Neuronal stem cell (in vitro differentiated cells): ENCODE measurements around the gene SLCO1B3.
"Not testable (repeated sequence)": the region's sequence is repeated elsewhere in the genome, so short reads cannot be mapped to it uniquely, and the experiment has no call there.

ENCODE experiments used
- DNase-seq: peaks from one replicate; pipeline ENCODE4 v3.0.0-alpha.2; 2013; ENCODE audit warnings: low spot score
- H2AFZ ChIP-seq: one replicate; pipeline ENCODE4 v1.6.1; 2013; ENCODE audit warnings: mild to moderate bottlenecking, low read length, inconsistent platforms
- H2AK5ac ChIP-seq: 2 replicates; pipeline ENCODE4 v1.6.1; 2013; ENCODE audit warnings: low read depth, mild to moderate bottlenecking, inconsistent platforms, low read length, moderate library complexity, mixed read lengths
- H2BK120ac ChIP-seq: 2 replicates; pipeline ENCODE4 v1.6.1; 2013; ENCODE audit warnings: low read depth, mild to moderate bottlenecking, inconsistent platforms, low read length, moderate library complexity, mixed read lengths
- H2BK12ac ChIP-seq: one replicate; pipeline ENCODE4 v1.6.1; 2013; ENCODE audit warnings: low read length, inconsistent platforms
- H2BK15ac ChIP-seq: 2 replicates; pipeline ENCODE4 v1.6.1; 2013; ENCODE audit warnings: mild to moderate bottlenecking, low read length, inconsistent platforms, mixed read lengths
- H2BK5ac ChIP-seq: one replicate; pipeline ENCODE4 v1.6.1; 2013; ENCODE audit warnings: inconsistent platforms, mild to moderate bottlenecking, low read length, moderate library complexity
- H3K14ac ChIP-seq: one replicate; pipeline ENCODE4 v1.6.1; 2013; ENCODE audit warnings: low read length, inconsistent platforms
- H3K18ac ChIP-seq: 2 replicates; pipeline ENCODE4 v1.6.1; 2013; ENCODE audit warnings: low read length, inconsistent platforms
- H3K23ac ChIP-seq: 2 replicates; pipeline ENCODE4 v1.6.1; 2013; ENCODE audit warnings: low read depth, mild to moderate bottlenecking, mixed read lengths, low read length, inconsistent platforms; ENCODE audit not compliant: poor library complexity
- H3K27ac ChIP-seq: replicated peaks from 3 replicates; pipeline ENCODE4 v1.5.1; 2013; ENCODE audit warnings: low read length, inconsistent platforms
- H3K27me3 ChIP-seq, 3 experiments: 2 replicates each; pipeline ENCODE4 v1.6.1; 2013; ENCODE audit warnings: low read length in 3 of 3, mild to moderate bottlenecking in 2 of 3, inconsistent platforms in 1 of 3, low read depth in 1 of 3, mixed read lengths in 1 of 3, moderate library complexity in 1 of 3; ENCODE audit not compliant: control insufficient read depth in 3 of 3, insufficient read depth in 3 of 3
- H3K36me3 ChIP-seq, 2 donors: replicated peaks in 1 of 2; 2 replicates each; pipeline ENCODE4 v1.6.1; 2013; ENCODE audit warnings: low read length in 2 of 2; ENCODE audit not compliant: control insufficient read depth in 2 of 2, insufficient read depth in 2 of 2
- H3K4ac ChIP-seq: 2 replicates; pipeline ENCODE4 v1.6.1; 2013; ENCODE audit warnings: inconsistent platforms, mild to moderate bottlenecking, low read length, moderate library complexity
- H3K4me1 ChIP-seq, 2 donors: 1 replicate in 1 of 2; 2 replicates in 1 of 2; pipeline ENCODE4 v1.6.1; 2013; ENCODE audit warnings: low read length in 2 of 2, low read depth in 1 of 2; ENCODE audit not compliant: control insufficient read depth in 2 of 2, insufficient read depth in 1 of 2
- H3K4me2 ChIP-seq: one replicate; pipeline ENCODE4 v1.6.1; 2013; ENCODE audit warnings: mild to moderate bottlenecking, low read length, inconsistent platforms; ENCODE audit not compliant: insufficient read depth, poor library complexity, severe bottlenecking
- H3K4me3 ChIP-seq, 2 donors: 2 replicates each; pipeline ENCODE4 v1.5.1; 2013; ENCODE audit warnings: low read length in 2 of 2, mild to moderate bottlenecking in 2 of 2, inconsistent platforms in 1 of 2, moderate library complexity in 1 of 2
- H3K79me1 ChIP-seq: one replicate; pipeline ENCODE4 v1.6.1; 2013; ENCODE audit warnings: low read depth, mild to moderate bottlenecking, inconsistent platforms, low read length, moderate library complexity
- H3K9ac ChIP-seq: one replicate; pipeline ENCODE4 v1.6.1; 2013; ENCODE audit warnings: mild to moderate bottlenecking, low read depth, low read length, inconsistent platforms; ENCODE audit not compliant: poor library complexity
- H3K9me3 ChIP-seq, 2 donors: replicated peaks in 1 of 2; 2 replicates each; pipeline versions ENCODE3 to v1.6.1; 2013; ENCODE audit warnings: low read length in 2 of 2, mild to moderate bottlenecking in 2 of 2, inconsistent platforms in 1 of 2, low read depth in 1 of 2, mixed read lengths in 1 of 2, moderate library complexity in 1 of 2; ENCODE audit not compliant: control insufficient read depth in 2 of 2, insufficient read depth in 1 of 2
- H4K8ac ChIP-seq: one replicate; pipeline ENCODE4 v1.6.1; 2013; ENCODE audit warnings: low read depth, mild to moderate bottlenecking, inconsistent platforms, low read length, moderate library complexity
- H4K91ac ChIP-seq: one replicate; pipeline ENCODE4 v1.6.1; 2013; ENCODE audit warnings: low read length, low read depth, mild to moderate bottlenecking, inconsistent platforms; ENCODE audit not compliant: poor library complexity
- WGBS, 2 donors: extraction: QIAGEN DNeasy Blood & Tissue Kit; methylation state at CpG; one replicate each; pipeline ENCODE4 v1.1.7; 2013; ENCODE audit warnings: missing lambda C conversion rate in 2 of 2, mixed read lengths in 1 of 2; ENCODE audit not compliant: insufficient read length in 2 of 2, insufficient replicate concordance in 1 of 2; ENCODE audit errors: extremely low coverage in 2 of 2; 5-methylcytosine and 5-hydroxymethylcytosine counted together

The SLCO1B3 gene

DNA sequence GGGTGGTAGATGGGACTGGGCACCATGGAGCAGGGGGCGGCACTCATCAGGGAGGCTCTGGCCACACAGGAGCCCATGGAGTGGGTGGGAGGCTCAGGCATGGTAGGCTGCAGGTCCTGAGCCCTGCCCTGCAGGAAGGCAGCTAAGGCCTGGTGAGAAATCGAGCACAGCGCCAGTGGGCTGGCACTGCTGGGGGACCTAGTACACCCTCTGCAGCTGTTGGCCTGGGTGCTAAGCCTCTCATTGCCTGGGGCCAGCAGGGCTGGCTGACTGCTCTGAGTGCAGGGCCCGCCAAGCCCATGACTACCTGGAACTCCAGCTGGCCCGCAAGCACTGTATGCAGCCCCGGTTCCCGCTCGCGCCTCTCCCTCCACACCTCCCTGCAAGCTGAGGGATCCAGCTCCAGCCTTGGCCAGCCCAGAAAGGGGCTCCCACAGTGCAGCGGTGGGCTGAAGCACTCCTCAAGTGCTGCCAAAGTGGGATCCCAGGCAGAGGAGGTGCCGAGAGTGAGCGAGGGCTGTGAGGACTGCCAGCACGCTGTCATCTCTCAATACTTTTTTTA lies 26.6 kb upstream of the SLCO1B3 start:
- not testable (repeated sequence) for H2BK15ac ChIP-seq, DNase-seq, H3K9me3 ChIP-seq, H3K9ac ChIP-seq, H2BK120ac ChIP-seq, H3K4me3 ChIP-seq, H3K23ac ChIP-seq, H2AFZ ChIP-seq, H3K4me2 ChIP-seq, H4K8ac ChIP-seq, H3K18ac ChIP-seq, H3K36me3 ChIP-seq, H2BK5ac ChIP-seq, H3K79me1 ChIP-seq, H3K27me3 ChIP-seq, H2BK12ac ChIP-seq, H2AK5ac ChIP-seq, H3K14ac ChIP-seq, H3K27ac ChIP-seq, H4K91ac ChIP-seq, H3K4me1 ChIP-seq, H3K4ac ChIP-seq
- no CpG with 5 or more reads among the region's 13 CpGs for WGBS, 2 donors

DNA sequence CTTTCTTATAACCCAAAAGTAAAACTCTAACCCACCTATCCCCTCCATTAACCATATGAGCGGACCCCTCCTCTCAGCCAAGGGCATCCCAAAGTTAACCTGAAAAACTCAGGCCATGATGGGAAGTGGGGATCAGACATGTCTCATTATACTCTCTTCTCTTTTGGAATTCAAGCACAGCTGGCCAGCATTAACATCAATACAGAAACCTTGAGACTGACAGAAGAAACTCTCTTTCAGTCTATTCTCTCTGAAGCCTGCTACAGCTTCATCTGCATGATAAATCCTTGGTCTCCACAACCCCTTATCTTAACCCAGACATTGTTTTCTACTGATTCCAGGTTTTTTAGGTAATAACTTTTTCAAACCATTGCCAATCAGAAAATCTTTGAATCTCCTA lies 17.5 kb upstream of the SLCO1B3 start:
- Histone ChIP-seq H3K4me2 (no peak overlapping the region), H2AFZ (no peak overlapping the region), H3K27ac (no peak overlapping the region), H3K36me3 (no peaks in the 10 kb centered on the region), H2BK15ac (no peak overlapping the region), H3K27me3 (no peaks in the 10 kb centered on the region), H3K4me3 (no peak overlapping the region), H2BK12ac (no peak overlapping the region), H3K18ac (no peak overlapping the region), H3K79me1 (no peaks in the 10 kb centered on the region), H3K23ac (no peak overlapping the region), H4K8ac (no peak overlapping the region), H2BK120ac (no peak overlapping the region), H3K4me1 (no peaks in the 10 kb centered on the region), H4K91ac (no peak overlapping the region), H3K9me3 (no peaks in the 10 kb centered on the region), H3K4ac (no peak overlapping the region), H3K9ac (no peak overlapping the region), H2AK5ac (no peak overlapping the region), H2BK5ac (no peak overlapping the region), H3K14ac (no peak overlapping the region)
- DNase-seq: no peak
- WGBS, 2 donors: no CpG with 5 or more reads among the region's 1 CpG

DNA sequence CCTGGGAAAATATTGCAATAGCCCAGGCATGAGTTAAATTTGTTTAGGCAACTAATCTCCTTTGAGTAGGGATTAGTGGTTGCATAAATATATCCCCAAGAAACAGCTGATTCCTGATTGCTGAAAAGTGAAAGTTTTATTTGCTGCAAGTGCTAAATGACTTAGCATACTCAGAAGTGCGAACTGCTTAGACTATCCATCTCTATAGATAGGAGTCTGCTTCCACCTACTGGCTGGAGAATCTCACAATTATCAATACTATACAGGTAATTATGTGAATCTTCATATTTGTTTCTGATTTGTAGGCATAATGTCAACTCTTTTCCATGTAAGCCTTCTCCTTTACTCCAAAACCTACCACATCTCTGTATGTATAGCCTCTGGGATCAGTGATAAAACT lies 12.0 kb upstream of the SLCO1B3 start:
- Histone ChIP-seq H3K36me3 (no peaks in the 10 kb centered on the region), H2BK12ac (no peak overlapping the region), H3K18ac (no peak overlapping the region), H2BK15ac (no peak overlapping the region), H4K8ac (no peak overlapping the region), H2AK5ac (no peak overlapping the region), H2BK120ac (no peak overlapping the region), H2BK5ac (no peak overlapping the region), H3K4me2 (no peak overlapping the region), H3K23ac (no peak overlapping the region), H3K9ac (no peak overlapping the region), H4K91ac (no peak overlapping the region), H3K79me1 (no peaks in the 10 kb centered on the region), H3K4me1 (no peaks in the 10 kb centered on the region), H2AFZ (no peak overlapping the region), H3K4me3 (no peak overlapping the region), H3K14ac (no peak overlapping the region), H3K27ac (no peak overlapping the region), H3K4ac (no peak overlapping the region), H3K27me3 (no peaks in the 10 kb centered on the region), H3K9me3 (no peaks in the 10 kb centered on the region)
- no peak for DNase-seq
- WGBS, 2 donors: no CpG with 5 or more reads among the region's 1 CpG

DNA sequence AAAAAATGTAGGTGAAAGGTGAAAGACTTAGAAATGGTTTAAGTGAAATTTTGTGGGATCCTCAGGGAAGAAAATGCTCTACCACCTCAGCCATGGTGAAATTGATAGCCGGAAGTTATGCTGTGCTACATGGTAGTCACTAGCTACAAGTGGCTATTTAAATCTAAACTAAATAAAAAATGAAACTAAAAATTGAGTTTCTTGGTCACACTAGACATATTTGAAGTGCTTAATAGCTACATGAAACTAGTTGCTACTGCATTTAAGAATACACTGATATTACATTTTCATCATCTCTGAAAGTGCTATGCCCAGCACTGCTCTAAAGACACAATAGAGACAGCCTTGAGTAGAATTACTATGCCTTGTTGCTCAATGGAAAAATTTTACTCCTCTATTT lies 10.3 kb upstream of the SLCO1B3 start:
- H4K8ac ChIP-seq: no peak overlapping the region
- no peak for DNase-seq
- no peak overlapping the region for H2BK15ac ChIP-seq
- no peak overlapping the region for H2AK5ac ChIP-seq
- no peak overlapping the region for H2BK5ac ChIP-seq
- no peak overlapping the region for H2BK12ac ChIP-seq
- no peaks in the 10 kb centered on the region for H3K9me3 ChIP-seq
- H3K23ac ChIP-seq: no peak overlapping the region
- H3K79me1 ChIP-seq: no peaks in the 10 kb centered on the region
- H3K27ac ChIP-seq: no peak overlapping the region
- H3K14ac ChIP-seq: no peak overlapping the region
- H3K4ac ChIP-seq: no peak overlapping the region
- WGBS, 2 donors: no CpG with 5 or more reads among the region's 1 CpG
- no peak overlapping the region for H2AFZ ChIP-seq
- no peak overlapping the region for H3K9ac ChIP-seq
- H4K91ac ChIP-seq: no peak overlapping the region
- no peaks in the 10 kb centered on the region for H3K36me3 ChIP-seq
- no peak overlapping the region for H2BK120ac ChIP-seq
- H3K27me3 ChIP-seq: no peaks in the 10 kb centered on the region
- H3K4me3 ChIP-seq: no peak overlapping the region
- H3K4me1 ChIP-seq: no peaks in the 10 kb centered on the region
- H3K4me2 ChIP-seq: no peak overlapping the region
- H3K18ac ChIP-seq: no peak overlapping the region
